Stimulated activated CD8-positive, alpha-beta memory T cell treated with anti-CD3 and anti-CD28 coated beads, Interleukin-7, amount 100 ng/mL, for 48 hours (primary cell): ENCODE data around the gene MLST8.
A peak's percentile ranks its signal among the peaks of the same experiment; 100 is the strongest.
"Not testable (repeated sequence)": the region's sequence is repeated elsewhere in the genome, so short reads cannot be mapped to it uniquely, and the experiment has no call there.

Source experiments
- DNase-seq, 2 donors: peaks; one replicate each; pipeline ENCODE4 v3.0.0-alpha.2; 2020; ENCODE audit warnings: low read depth in 1 of 2; ENCODE audit errors: extremely low read depth in 1 of 2

The MLST8 gene

GRCh38 chr16:2244301-2244700 is 39.0 kb downstream of the MLST8 start:
- DNase-seq: no peak

GRCh38 chr16:2244926-2245795 is 39.9 kb downstream of the MLST8 start:
- DNase-seq: no peak

GRCh38 chr16:2246301-2246885 is 41.1 kb downstream of the MLST8 start:
- no peak for DNase-seq

DNA sequence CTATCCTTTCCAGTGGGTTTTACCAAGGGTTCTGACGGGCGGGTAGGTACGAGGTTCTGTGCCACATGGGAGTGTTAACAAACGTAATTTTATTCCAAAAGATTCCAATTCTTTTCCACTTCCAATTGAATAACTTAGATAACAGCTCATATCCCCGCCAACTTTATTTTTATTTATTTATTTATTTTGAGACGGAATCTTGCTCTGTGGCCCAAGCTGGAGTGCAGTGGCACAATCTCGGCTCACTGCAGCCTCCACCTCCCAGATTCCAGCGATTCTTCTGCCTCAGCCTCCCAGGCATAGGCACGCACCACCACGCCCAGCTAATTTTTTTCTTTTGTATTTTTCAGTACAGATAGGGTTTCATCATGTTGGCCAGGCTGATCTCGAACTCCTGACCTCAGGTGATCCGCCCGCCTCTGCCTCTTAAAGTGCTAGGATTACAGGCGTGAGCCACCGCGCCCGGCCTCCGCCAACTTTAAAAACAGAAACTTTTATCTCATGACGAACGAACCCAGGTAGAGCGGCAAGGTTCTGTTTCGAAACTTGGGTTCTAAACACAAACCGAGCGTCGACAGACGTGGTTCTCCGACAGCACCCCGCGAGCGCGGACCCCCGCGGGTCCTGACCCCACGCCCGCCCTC is 45.5 kb downstream of the MLST8 start:
- DNase-seq: no peak

DNA sequence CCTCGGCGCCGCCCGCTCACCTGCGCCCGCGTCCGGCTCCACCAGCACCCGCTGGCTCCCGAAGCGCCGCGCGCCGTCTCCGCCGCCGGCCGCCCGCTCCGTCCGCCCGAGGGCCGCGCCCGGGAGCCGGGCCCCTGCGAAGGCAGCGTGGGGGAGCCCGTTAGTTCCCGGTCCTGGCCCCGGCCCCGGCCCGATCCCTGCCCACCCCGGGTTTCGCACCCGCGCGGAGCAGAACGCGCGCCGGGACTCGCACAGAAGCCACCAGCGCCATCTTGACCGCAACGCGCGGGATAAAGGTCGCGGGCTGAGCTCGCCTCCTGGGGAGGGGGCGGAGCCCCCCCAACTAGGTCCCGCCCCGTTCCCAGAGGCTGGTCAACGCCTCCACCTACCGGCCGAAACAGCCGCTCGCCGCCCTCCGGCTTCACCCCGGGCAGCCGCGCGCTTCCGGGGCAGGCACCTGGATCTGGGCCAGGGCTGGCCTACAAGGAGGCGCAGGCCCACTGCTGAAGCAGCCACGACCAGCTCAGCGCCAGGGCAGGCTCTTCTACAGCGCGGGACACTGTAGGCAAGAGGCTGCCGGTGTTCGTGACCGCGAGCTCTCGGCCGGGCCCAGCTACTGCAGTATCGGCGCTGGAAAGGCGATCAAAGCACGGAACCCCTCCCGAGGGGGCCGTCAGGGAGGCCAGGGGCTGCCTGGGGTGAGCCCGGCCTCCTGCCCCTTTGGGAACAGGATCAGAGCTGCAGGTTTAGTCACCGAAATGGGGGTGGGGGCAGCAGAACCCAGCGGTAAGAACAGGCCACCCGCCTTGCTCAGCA is 46.2 kb downstream of the MLST8 start, which contains the start of gene ECI1:
TSS of gene ECI1 (minus strand) at position 292 of the 816 bp plus-strand sequence. CDS start at position 271, 21 bp downstream.
- DNase-seq: peak; percentile 84 to 87

- no peak for DNase-seq
Observed at GRCh38 chr16:2252806-2253148, 47.5 kb downstream of the MLST8 start.

DNA sequence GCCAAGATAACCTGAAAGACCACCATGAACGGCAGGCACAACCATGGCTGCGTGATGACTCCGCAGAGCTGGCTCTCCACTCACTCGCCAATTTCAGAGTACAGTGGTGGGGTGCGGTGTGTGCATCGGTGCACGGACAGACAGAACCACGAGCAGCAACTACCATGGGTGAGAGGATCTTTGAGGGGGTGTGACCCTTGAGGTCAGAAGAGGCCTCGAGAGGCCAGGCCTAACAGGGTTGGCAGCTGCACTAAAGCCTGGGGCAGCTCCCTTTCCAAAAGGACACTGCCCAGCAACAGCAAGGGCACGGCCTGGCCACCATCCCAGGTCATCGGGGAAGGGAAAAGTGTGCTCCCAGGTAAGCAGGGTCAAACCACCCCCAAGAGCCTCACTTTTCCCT is 48.0 kb downstream of the MLST8 start:
- DNase-seq: no peak

DNA sequence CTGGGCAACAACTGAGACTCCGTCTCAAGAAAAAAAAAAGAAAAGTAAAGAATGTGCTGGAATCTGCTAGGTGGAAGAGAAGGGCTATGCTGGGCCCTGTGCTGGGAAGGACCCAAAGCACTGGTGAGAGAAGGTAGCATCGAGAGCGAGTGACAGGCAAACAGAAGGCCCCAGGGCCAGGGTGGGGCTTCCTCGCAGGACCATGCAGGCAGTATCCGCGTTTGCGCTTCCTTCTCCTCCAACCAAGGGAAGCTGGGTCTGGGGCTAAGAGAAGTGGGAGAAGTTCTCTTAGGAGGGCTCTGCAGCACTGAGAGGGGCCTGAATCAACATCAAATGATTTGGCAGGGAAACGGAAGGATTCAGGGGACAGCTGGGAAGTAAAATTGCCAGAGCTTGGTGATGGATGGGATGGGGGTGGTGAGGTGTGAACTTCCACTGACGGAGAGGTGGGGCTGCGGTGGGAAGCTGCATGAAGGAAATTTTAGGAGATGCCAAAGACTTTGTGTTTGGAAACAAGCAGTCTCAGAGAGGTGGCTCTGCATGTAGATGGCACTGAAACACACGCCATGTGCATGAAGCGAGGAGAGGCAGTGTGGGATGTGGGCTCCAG is 51.4 kb downstream of the MLST8 start:
- DNase-seq: no peak

GRCh38 chr16:2257726-2258125 is 52.5 kb downstream of the MLST8 start:
- no peak for DNase-seq

GRCh38 chr16:2258530-2258929 is 53.3 kb downstream of the MLST8 start:
- not testable (repeated sequence) for DNase-seq
